HepG2 (cell line): ENCODE results near the gene PSMB3. TPM values are rescaled to one million over a fixed set of nuclear protein-coding genes. Genes with fewer than 3 reads are reported as not detected.

ENCODE experiments used
- FOXK2 ChIP-seq: fragments of 450-650 bp; IDR thresholded peaks from 2 replicates; pipeline ENCODE4 v1.6.1; 2016
- HNF4A ChIP-seq: sonication (generic); formaldehyde crosslinking; IDR thresholded peaks from 2 replicates; pipeline ENCODE4 v1.4.0; 2020; ENCODE audit warnings: missing genetic modification reagents
- JARID2 ChIP-seq: sonication (generic); formaldehyde crosslinking; IDR thresholded peaks from 2 replicates; pipeline ENCODE4 v1.8.1; 2023; ENCODE audit warnings: missing genetic modification reagents, inconsistent platforms; ENCODE audit not compliant: insufficient replicate concordance
- NPAS2 ChIP-seq: sonication (generic); formaldehyde crosslinking; IDR thresholded peaks from 2 replicates; pipeline ENCODE4 v1.8.0; 2022; ENCODE audit warnings: mild to moderate bottlenecking, missing genetic modification reagents, borderline replicate concordance
- POGZ ChIP-seq: sonication (generic); formaldehyde crosslinking; IDR thresholded peaks from 2 replicates; pipeline ENCODE4 v1.4.0; 2020; ENCODE audit warnings: mild to moderate bottlenecking, missing genetic modification reagents
- RFXANK ChIP-seq: IDR thresholded peaks from 2 replicates; pipeline ENCODE4 v1.6.1; 2016
- SP140L ChIP-seq: sonication (generic); formaldehyde crosslinking; IDR thresholded peaks from 2 replicates; pipeline ENCODE4 v1.4.0; 2020; ENCODE audit warnings: missing genetic modification reagents, borderline replicate concordance
- STAT5B ChIP-seq: sonication (generic); formaldehyde crosslinking; IDR thresholded peaks from 2 replicates; pipeline ENCODE4 v1.4.0; 2020; ENCODE audit warnings: missing genetic modification reagents
- ZBTB20 ChIP-seq: sonication (generic); formaldehyde crosslinking; IDR thresholded peaks from 2 replicates; pipeline ENCODE4 v1.8.1; 2023; ENCODE audit warnings: missing genetic modification reagents, low read depth, mild to moderate bottlenecking, borderline replicate concordance
- ZNF124 ChIP-seq: sonication (generic); formaldehyde crosslinking; IDR thresholded peaks from 2 replicates; pipeline ENCODE4 v1.4.0; 2020; ENCODE audit warnings: missing genetic modification reagents
- ZNF558 ChIP-seq: sonication (generic); formaldehyde crosslinking; IDR thresholded peaks from 2 replicates; pipeline ENCODE4 v1.9.0; 2022; ENCODE audit warnings: mild to moderate bottlenecking, missing genetic modification reagents, borderline replicate concordance
- ZNF619 ChIP-seq: sonication (generic); formaldehyde crosslinking; IDR thresholded peaks from 2 replicates; pipeline ENCODE4 v1.4.0; 2020; ENCODE audit warnings: mild to moderate bottlenecking, missing genetic modification reagents
- ZNF850 ChIP-seq: sonication (generic); formaldehyde crosslinking; conservative IDR thresholded peaks from 2 replicates; pipeline ENCODE4 v1.9.0; 2021; ENCODE audit warnings: mild to moderate bottlenecking, missing genetic modification reagents
- polyA plus RNA-seq, 8 experiments: library from polyadenylated mRNA; depleted of rRNA in 3 of 8; stranded (reverse) in 7 of 8; unstranded in 1 of 8; fragments of >200 nt; fragmentation: Illumina TruSeq in 4 of 8; extraction: Trizol in 4 of 8; gene quantifications; 2 replicates each; pipeline versions ENCODE4 v1.2.1 to v1.2.3, GENCODE V29; 2011 to 2016; ENCODE audit warnings: low read depth in 4 of 8, missing spikeins in 1 of 8, mixed read lengths in 1 of 8; ENCODE audit not compliant: insufficient read depth in 1 of 8
- total RNA-seq, 5 experiments: library from RNA; depleted of rRNA; stranded (reverse); fragments of >200 nt; fragmentation: Illumina TruSeq; extraction: Trizol; gene quantifications; 2 replicates each; pipeline ENCODE4 v1.2.3, GENCODE V29; 2016; ENCODE audit warnings: low read depth in 1 of 5
- TF ChIP-seq, protein P1 (sequence below): IDR thresholded peaks from 2 replicates; pipeline ENCODE4 v1.6.1; 2016; ENCODE audit warnings: missing compliant biosample characterization, missing genetic modification reagents, borderline replicate concordance
- TF ChIP-seq, protein P2 (sequence below): sonication (generic); formaldehyde crosslinking; IDR thresholded peaks from 2 replicates; pipeline ENCODE4 v1.5.1; 2020; ENCODE audit warnings: missing genetic modification reagents, mild to moderate bottlenecking, borderline replicate concordance
- TF ChIP-seq, protein P3 (sequence below): sonication (generic); formaldehyde crosslinking; IDR thresholded peaks from 2 replicates; pipeline ENCODE4 v1.8.1; 2023; ENCODE audit warnings: mild to moderate bottlenecking, missing genetic modification reagents
- TF ChIP-seq, protein P4 (sequence below): sonication (generic); formaldehyde crosslinking; IDR thresholded peaks from 2 replicates; pipeline ENCODE4 v1.4.0; 2020; ENCODE audit warnings: missing genetic modification reagents
- TF ChIP-seq, protein P5 (sequence below): sonication (generic); formaldehyde crosslinking; conservative IDR thresholded peaks from 2 replicates; pipeline ENCODE4 v1.5.0; 2020; ENCODE audit warnings: missing genetic modification reagents

The PSMB3 gene
- total and polyA plus RNA-seq, 2 of the 13 experiments (the other 11 are each of a cell fraction or from before 2014, with no cell fraction given), result 366 to 517 TPM

DNA sequence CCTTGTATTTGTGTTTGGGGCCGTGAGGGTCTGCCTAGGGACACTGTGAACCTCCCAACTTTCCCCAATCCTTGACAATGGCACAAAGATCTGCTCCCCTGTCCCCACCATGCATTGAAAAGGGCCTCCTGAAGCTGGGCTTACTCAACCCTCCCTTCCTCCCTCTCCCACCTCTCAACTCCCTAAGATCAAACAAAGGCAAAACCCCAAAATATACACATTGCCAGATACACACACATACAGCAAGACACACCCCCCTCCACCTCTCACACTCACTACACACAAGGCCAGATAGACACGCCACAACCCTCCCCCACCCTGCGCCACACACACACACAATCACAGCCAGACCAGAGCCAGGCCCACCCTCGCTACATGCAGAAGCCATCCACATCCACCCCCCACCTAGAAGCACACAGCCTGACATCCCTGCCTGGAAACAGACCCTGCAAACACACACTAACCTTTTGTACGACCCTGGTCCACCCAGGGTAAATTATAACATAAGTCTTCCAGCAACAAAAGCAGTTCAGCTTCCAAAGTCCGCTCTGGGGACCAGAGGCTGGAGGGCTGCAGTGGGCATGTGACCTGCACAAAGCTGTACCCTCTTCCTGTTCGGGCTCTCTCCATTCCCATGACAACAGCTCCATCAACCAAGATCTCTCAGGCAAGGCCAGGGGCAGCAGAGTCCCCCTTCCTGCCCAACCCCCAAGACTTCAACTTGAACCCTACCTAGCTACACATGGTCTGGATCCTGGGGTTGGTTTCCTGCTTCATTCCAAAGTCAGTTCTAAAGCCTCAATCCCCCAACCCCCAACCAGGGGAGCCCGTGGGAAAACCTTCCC lies 6.3 kb upstream of the PSMB3 start (continued):
- TF ChIP-seq, protein P1, sequence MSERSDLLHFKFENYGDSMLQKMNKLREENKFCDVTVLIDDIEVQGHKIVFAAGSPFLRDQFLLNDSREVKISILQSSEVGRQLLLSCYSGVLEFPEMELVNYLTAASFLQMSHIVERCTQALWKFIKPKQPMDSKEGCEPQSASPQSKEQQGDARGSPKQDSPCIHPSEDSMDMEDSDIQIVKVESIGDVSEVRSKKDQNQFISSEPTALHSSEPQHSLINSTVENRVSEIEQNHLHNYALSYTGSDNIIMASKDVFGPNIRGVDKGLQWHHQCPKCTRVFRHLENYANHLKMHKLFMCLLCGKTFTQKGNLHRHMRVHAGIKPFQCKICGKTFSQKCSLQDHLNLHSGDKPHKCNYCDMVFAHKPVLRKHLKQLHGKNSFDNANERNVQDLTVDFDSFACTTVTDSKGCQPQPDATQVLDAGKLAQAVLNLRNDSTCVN (CRISPR knock-in tag), result 0 out of 2 replicates have a peak, but pooled peaks have one; percentile 43
- TF ChIP-seq STAT5B (no peak; the same call in 1 of the 2 replicates), JARID2 (CRISPR knock-in tag) (no peak), FOXK2 (peak; percentile 29; the same call in 1 of the 2 replicates), ZNF619 (CRISPR knock-in tag) (no peak), ZNF850 (CRISPR knock-in tag) (no peak), HNF4A (CRISPR knock-in tag) (peak; percentile 97), POGZ (CRISPR knock-in tag) (peak; percentile 24; the same call in 1 of the 2 replicates), SP140L (CRISPR knock-in tag) (peak; percentile 33; the same call in 1 of the 2 replicates), ZNF558 (CRISPR knock-in tag) (no peak), ZBTB20 (CRISPR knock-in tag) (0 out of 2 replicates have a peak, but pooled peaks have one; percentile 55), NPAS2 (CRISPR knock-in tag) (no peak), ZNF124 (CRISPR knock-in tag) (0 out of 2 replicates have a peak, but pooled peaks have one; percentile 26), RFXANK (CRISPR knock-in tag) (peak; percentile 63; the same call in 1 of the 2 replicates)
- TF ChIP-seq, protein P2, sequence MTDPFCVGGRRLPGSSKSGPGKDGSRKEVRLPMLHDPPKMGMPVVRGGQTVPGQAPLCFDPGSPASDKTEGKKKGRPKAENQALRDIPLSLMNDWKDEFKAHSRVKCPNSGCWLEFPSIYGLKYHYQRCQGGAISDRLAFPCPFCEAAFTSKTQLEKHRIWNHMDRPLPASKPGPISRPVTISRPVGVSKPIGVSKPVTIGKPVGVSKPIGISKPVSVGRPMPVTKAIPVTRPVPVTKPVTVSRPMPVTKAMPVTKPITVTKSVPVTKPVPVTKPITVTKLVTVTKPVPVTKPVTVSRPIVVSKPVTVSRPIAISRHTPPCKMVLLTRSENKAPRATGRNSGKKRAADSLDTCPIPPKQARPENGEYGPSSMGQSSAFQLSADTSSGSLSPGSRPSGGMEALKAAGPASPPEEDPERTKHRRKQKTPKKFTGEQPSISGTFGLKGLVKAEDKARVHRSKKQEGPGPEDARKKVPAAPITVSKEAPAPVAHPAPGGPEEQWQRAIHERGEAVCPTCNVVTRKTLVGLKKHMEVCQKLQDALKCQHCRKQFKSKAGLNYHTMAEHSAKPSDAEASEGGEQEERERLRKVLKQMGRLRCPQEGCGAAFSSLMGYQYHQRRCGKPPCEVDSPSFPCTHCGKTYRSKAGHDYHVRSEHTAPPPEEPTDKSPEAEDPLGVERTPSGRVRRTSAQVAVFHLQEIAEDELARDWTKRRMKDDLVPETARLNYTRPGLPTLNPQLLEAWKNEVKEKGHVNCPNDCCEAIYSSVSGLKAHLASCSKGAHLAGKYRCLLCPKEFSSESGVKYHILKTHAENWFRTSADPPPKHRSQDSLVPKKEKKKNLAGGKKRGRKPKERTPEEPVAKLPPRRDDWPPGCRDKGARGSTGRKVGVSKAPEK (CRISPR knock-in tag), result 0 out of 2 replicates have a peak, but pooled peaks have one; percentile 39
- TF ChIP-seq, protein P3, sequence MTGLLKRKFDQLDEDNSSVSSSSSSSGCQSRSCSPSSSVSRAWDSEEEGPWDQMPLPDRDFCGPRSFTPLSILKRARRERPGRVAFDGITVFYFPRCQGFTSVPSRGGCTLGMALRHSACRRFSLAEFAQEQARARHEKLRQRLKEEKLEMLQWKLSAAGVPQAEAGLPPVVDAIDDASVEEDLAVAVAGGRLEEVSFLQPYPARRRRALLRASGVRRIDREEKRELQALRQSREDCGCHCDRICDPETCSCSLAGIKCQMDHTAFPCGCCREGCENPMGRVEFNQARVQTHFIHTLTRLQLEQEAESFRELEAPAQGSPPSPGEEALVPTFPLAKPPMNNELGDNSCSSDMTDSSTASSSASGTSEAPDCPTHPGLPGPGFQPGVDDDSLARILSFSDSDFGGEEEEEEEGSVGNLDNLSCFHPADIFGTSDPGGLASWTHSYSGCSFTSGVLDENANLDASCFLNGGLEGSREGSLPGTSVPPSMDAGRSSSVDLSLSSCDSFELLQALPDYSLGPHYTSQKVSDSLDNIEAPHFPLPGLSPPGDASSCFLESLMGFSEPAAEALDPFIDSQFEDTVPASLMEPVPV (CRISPR knock-in tag), result no peak
- TF ChIP-seq, protein P4, sequence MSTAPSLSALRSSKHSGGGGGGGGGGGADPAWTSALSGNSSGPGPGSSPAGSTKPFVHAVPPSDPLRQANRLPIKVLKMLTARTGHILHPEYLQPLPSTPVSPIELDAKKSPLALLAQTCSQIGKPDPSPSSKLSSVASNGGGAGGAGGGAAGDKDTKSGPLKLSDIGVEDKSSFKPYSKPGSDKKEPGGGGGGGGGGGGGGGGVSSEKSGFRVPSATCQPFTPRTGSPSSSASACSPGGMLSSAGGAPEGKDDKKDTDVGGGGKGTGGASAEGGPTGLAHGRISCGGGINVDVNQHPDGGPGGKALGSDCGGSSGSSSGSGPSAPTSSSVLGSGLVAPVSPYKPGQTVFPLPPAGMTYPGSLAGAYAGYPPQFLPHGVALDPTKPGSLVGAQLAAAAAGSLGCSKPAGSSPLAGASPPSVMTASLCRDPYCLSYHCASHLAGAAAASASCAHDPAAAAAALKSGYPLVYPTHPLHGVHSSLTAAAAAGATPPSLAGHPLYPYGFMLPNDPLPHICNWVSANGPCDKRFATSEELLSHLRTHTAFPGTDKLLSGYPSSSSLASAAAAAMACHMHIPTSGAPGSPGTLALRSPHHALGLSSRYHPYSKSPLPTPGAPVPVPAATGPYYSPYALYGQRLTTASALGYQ (CRISPR knock-in tag), result peak; percentile 29; the same call in 1 of the 2 replicates
- TF ChIP-seq, protein P5, sequence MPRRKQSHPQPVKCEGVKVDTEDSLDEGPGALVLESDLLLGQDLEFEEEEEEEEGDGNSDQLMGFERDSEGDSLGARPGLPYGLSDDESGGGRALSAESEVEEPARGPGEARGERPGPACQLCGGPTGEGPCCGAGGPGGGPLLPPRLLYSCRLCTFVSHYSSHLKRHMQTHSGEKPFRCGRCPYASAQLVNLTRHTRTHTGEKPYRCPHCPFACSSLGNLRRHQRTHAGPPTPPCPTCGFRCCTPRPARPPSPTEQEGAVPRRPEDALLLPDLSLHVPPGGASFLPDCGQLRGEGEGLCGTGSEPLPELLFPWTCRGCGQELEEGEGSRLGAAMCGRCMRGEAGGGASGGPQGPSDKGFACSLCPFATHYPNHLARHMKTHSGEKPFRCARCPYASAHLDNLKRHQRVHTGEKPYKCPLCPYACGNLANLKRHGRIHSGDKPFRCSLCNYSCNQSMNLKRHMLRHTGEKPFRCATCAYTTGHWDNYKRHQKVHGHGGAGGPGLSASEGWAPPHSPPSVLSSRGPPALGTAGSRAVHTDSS (CRISPR knock-in tag), result no peak
